Stimulated activated CD4-positive, alpha-beta T cell treated with anti-CD3 and anti-CD28 coated beads, Interleukin-1b, Interleukin-23, amount 100 ng/mL, for 4 hours (primary cell): ENCODE results near the gene USP30.
A peak's percentile ranks its signal among the peaks of the same experiment; 100 is the strongest.
"Not testable (repeated sequence)": the region's sequence is repeated elsewhere in the genome, so short reads cannot be mapped to it uniquely, and the experiment has no call there.

Experiments
- DNase-seq, 2 donors: peaks; one replicate each; pipeline ENCODE4 v3.0.0-alpha.2; 2020; ENCODE audit warnings: low read depth in 2 of 2

USP30 gene, protein sequence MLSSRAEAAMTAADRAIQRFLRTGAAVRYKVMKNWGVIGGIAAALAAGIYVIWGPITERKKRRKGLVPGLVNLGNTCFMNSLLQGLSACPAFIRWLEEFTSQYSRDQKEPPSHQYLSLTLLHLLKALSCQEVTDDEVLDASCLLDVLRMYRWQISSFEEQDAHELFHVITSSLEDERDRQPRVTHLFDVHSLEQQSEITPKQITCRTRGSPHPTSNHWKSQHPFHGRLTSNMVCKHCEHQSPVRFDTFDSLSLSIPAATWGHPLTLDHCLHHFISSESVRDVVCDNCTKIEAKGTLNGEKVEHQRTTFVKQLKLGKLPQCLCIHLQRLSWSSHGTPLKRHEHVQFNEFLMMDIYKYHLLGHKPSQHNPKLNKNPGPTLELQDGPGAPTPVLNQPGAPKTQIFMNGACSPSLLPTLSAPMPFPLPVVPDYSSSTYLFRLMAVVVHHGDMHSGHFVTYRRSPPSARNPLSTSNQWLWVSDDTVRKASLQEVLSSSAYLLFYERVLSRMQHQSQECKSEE

DNA sequence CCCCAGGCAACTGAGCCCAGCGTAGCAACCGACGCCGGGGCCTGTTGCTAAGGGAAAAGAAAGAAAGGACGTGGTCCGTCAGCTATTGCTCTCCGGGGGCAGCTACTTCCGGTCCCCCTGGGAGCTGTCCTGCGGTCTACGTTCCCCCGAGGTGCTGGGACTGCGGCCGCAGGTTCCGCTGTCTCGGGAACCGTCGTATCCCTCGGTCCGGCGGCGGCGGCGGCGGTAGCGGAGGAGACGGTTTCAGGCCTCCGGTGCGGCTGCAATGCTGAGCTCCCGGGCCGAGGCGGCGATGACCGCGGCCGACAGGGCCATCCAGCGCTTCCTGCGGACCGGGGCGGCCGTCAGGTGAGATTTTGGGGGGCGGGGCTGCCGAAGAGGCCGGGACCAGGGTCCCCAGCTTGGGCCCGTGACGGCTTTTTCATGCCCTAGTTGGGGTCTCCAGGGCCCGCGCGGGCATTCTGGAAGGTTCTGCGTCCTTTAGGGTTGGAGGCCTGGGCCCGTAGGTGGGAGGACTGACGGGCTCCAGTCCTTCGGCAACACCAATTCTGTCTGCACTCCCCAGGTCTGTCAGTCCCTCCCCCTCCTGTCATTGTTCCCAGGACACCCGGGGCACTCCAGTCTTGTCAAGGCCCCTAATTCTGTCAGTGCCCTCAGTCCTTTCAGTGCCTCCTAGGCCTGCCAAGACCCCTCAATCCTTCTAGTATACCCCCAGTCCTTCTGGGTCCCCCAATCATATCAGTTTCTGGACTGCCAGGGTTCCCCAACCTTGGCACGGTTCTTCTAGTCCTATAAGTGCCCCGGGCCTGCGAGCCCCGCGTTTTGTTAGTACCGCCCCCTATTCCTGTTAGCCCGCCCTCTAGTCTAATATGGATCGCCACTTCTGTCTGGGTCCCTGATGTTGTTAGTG is at the start of gene USP30:
Gene USP30, plus strand, starts transcription at position 163 of the 910 bp plus-strand sequence. Its CDS starts 103 bp downstream, at position 266.
- DNase-seq = peak; percentile 76

DNA sequence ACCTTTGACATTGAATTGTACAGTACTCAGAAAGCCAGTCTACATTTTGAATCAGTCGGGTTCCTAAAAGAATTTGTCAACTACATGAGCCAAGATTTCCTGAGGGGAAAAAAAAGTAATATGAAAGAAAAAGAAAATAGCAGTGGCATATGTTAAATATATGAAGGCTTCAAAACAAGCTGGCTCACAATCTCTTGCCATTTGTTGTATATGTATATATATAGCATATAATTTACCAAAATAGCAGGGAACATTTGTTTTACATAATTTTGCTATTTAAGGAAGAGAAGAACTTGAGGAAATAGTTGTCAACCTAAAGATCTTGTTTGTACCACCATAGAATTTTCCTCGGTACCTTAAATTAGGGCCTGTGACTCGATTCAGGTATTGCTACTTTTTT is 48.4 kb upstream of the USP30 start:
- DNase-seq = no peak

DNA sequence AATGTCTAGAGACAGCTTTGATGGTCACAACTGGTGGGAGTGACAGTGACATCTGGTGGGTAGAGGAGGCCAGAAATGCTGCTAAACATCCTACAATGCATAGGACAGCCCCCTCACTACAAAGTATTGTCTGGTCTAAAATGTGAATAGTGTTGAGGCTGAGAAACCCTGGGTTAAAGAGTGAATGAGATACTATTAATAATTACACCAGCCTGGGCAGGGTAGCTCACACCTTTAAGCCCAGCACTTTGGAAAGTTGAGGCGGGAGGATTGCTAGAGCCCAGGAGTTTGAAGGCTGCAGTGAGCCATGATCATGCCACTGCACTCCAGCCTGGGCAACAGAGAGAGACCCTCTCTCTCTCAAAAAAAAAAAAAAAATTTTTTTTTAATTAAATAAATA is 42.6 kb upstream of the USP30 start:
- no peak for DNase-seq

DNA sequence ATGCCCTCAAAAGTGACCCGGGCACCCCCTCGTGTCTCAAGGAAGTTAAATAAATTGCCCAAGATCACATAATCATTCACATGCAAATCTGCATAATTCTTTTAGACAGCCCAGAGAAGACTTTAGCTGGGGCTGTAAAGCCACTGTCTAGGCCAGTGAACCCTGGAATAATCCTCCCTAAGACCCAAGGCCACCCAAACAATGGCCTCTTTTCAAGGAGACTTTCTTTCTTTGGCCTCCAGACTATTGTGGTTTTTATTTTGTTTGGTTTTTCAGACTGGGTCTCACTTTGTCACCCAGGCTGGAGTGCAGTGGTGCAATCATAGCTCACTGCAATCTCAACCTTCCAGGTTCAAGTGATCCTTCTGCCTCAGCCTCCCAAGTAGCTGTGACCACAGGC is 42.1 kb upstream of the USP30 start:
- DNase-seq = no peak

DNA sequence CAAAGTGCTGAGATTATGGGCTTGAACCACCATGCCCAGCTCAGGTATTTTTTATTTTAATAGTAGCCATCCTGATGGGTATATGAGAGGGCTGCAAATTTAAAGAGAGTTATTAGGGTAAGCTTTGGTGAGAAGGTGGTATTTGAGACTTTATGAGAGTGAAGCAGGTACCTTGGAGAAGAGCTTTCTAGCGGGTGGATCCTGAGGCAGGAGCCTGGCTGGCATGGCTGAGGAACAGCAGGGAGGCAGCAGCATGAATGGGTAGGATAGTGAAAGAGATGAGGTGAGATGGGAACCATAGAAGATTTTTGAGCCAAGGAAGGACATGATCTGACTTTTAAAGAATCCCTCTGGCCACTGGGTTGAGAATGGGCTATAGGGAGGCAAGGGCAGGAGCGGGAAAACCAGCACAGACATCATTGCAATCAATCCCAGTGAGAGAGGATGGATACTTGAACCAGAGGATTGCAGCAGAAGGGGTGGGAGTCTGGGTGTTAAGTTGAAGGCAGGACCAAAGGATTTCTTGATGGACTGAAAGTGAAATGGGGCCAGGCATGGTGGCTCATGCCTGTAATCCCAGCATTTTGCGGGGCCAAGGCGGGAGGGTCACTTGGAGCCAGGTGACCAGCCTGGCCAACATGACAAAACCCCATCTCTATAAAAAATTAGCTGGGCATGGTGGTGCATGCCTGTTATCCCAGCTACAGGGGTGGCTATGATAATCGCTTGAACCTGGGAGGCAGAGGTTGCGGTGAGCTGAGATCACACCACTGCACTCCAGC is 37.2 kb upstream of the USP30 start:
- DNase-seq = no peak

DNA sequence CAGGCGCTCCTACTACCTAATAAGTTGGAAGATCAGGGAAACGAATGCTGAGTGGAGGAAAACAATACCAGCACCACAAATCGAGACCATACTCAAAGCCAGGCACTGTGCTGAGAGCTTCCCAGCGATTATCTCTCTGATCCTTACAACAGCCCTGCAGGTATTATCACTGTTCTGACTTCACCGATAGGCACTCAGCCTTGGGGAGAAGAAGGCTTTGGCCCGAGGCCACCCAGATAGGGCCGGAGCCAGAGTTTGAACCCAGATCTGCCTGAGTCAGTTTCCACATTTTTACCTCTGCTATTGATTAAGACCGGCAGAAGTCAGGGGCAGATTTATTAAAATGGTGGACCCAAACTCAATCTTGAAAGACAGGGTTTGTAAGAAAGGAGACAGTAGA is 36.4 kb upstream of the USP30 start:
- DNase-seq = no peak

DNA sequence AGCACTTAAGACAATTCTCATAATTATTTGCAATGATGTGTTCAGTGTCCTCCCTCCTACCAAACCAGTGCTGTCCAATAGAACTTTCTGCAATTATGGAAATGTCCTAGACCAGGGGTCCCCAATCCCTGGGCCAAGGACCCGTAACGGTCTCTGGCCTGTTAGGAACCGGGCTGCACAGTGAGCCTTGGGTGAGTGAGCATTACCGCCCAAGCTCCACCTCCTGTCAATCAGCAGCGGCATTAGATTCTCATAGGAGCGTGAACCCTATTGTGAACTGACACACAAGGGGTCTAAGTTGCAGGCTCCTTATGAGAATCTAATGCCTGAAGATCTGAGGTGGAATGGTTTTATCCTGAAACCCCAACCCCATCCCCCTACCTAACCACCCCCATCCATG is 35.4 kb upstream of the USP30 start:
- DNase-seq = no peak

DNA sequence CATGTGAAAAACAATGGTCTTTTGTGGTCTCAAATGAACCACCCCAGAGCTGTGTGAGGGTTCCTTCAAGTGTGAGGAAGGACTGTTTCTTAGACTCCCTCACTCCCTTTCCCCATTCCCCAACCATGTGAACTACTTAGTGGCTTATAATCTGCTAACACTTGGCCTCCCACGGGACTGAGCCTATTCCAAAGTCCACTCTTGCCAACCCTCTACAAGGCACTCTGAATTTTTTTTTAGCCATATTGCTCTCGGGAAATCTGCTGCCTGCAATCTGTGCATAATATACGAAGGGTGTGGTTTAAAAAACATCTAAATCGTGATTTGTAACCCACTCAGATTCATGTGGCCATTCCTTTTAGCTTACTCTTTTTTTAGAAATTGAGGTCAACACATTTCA is 34.1 kb upstream of the USP30 start:
- DNase-seq = no peak

DNA sequence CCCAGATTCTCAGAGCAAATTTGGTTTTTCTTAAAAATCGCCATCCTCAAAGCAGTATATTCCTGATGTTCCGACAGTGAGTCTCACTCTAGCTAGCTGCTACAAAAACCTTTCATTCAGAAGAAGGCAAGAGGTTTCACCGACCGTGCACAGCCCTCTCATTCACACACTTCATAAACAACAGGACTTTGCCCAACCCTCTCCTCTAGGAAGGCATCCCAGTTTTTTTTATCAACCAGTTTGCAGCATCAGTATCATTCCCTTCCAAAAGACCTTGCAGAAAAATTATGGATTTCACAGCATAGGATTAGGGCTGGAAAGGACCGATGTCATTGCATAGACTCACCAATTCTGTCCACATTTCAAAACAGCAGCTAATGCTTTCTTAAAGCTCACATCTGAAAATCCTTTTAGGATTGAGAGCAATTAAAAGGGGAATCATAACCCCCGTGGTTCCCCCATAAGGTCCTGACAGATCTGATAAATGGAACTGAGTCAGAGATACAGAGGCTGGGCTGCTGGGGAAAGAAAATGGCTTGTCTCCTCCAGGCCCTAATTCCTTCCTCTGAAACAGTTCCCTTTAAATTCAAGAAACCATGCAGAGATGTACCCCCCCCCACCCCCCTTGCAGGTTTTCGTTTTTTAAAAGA is 32.1 kb upstream of the USP30 start:
- DNase-seq = no peak

DNA sequence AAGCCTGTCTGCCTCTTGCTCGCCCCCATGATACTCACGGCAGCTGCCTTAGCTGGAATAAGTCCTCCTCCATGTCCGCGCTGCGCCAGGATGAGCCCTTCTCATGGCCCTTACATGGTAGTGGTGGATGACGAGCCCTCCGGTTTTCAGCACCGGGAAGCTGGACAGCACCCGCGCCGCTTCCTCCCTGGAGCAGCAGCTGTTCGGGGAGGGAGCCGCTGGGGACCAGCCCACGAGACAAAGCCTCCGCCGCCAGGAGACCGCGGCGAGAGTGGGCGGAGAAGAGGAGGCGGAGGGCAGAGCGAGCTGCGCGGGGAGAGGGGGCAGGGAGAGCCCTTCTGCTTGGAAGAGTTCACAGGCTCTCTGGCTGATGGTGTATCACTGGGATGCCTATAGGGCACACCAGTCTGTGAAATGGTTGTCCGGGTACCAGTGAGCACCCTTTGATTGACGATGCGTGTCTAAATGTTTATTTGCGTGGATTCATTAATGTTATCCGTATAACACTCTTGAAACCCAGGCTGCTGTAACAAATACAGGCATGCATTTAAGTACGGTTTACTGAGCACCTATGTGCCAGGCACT is 31.5 kb upstream of the USP30 start, which contains the start of gene SVOP:
Gene SVOP, minus strand, starts transcription at position 273 of the 585 bp plus-strand sequence. Its CDS starts 200 bp downstream, at position 73.
- DNase-seq = peak in 1 of 2 donors; percentile 18

DNA sequence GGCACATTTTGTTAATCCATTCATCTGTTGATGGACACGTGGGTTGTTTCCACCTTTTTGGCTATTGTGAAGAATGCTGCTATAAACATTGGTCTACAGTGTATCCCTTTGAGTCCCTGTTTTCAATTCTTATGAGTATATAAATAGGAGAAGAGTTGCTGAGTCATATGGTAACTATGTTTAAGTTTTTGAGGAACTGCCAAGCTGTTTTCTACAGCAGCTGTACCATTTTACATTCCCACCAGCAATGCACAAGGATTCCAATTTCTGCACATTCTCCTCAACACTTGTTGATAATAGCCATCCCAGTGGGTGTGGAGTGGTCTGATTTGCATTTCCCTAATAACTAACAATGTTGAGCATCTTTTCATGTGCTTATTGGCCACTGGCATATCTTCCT is 24.6 kb upstream of the USP30 start:
- DNase-seq = no peak

DNA sequence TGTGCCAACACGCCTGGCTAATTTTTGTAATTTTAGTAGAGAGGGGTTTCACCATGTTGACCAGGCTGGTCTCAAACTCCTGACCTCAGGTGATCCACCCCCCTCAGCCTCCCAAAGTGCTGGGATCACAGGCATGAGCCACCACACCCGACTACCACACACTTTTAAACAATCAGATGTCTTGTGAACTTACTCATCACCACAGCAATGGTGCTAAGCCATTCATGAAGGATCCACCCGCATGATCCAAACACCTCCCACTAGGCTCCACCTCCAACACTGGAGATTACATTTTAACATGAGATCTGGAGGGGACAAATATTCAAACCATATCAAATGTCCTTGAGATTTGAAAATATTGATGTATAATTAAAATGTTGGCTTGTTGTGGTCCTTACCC is 23.8 kb upstream of the USP30 start:
- DNase-seq = not testable (repeated sequence)

DNA sequence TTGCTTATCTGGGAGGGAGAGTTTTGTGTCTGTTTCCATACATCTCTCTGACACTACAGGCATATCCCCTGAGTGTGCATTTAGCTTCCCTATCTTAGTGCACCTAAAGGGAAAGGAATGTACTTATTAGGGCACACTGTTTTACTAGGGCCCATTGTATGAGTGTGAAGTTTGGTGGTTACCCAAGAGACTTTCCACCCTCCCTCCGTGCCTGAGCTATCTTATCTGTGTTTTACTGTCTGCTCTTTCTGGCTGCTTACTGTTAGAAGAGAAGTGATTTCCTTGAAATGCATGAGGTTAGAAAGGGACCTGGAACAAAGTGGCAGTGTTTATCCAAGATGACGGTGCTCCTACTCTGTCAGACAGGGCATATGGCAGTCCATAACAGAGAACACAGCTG is 23.0 kb upstream of the USP30 start:
- DNase-seq = no peak

DNA sequence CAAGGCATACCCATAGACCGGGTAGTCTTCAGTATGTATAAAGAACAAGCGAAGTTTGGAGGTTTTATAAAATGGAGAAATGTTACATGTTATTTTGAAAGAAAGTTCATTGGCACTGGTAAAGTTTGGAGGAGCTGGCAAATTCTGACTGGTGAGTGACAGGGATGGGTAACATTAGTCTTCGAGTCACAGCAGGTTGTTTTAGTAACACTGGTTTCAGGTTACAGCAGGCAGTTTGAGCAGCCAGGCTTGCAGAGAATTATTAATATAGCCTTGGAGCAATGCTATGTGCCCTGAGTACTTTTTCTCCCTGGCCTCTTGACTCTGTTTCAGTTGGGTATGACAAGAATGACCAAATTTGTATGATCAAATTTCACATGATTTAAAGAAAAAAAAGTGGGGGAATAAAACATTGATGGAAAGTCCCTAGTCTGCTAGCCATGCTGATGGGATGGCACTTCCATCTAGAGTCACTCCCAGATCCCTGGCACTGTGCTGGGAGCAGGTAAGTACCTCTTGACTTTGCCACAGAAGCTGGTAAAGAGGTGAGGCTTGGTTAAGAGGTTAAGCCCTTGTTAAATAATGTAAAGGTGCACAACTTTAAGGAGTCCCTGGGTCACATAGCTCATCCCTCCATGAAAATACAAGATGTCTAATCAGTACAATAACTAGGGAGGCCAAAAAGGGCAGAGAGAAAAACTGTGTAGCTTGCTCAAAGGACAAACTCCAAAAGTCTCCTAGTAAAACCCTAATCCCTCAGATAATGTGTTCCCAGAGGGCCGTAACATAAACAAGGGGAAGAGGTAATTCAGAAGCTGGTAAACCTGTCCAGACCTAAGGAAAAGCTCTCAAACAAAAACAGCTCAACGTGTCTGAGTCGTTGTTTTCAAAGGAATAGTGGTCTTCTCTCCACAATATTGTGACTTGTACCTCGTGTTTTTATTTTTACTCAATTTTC is 18.9 kb upstream of the USP30 start:
- no peak for DNase-seq

DNA sequence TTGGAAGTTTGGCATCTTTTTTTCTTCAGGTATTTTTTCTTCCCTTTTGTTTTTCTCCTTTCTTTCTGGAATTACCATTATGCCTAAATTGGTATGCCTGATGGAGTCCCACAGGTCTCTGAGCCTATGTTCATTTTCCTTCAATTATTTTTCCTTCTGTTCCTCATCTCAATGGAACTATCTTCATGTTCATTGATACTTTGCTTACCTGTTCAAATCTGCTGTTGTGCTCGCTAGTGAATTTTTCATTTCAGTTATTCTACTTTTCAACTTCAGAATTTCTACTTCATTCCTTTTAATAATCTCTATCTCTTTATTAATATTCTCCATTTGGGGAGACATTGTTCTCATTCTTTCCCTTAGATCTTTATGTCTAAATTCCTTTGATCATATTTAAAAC is 15.4 kb upstream of the USP30 start:
- DNase-seq = no peak

DNA sequence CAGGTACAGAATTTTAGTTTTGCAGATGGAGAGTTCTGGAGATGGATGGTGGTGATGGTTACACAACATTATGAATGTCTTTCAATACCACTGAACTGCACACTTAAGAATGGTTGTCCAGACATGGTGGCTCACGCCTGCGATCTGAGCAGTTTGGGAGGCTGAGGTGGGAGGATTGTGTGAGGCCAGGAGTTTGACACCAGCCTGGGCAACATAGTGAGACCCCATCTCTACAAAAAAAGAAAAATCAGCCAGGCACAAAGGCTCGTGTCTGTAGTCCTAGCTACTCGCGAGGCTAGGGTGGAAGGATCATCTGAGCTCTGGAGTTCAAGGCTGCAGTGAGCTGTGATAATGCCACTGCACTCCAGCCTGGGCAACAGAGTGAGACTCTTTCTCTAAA is 8.1 kb upstream of the USP30 start:
- DNase-seq = no peak

DNA sequence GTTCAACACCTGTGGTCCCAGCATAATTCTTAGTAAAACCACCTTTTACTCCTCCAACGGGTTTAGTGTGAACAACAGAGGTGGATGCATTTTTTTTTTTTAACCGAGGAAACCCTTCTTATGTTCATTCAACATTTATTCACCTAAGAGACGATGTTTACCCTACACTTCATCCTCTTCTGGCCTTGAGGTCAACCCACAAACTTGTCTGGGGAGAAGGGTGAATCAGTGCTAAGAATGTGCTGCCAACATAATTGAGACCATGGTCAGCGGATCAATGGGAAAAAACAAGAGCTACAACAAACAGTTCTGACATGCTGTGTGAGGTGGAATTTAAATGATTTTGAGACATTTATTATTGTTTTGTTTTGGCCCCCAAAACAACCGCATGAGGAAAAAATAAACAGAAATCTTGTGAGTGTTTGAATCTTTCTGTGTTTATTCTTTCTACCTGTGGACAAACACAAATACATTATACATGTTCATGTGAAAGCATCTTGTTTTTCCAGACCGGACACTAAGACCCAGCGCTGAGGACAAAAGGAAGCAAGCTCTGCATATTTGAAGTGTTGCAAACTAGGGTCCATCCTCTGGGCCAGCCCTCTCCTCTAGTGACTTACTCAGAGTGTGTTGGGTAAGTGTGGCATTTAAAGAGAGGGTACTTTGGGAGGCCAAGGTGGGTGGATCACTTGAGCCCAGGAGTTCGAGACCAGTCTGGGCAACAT is 5.1 kb upstream of the USP30 start:
- DNase-seq = no peak

DNA sequence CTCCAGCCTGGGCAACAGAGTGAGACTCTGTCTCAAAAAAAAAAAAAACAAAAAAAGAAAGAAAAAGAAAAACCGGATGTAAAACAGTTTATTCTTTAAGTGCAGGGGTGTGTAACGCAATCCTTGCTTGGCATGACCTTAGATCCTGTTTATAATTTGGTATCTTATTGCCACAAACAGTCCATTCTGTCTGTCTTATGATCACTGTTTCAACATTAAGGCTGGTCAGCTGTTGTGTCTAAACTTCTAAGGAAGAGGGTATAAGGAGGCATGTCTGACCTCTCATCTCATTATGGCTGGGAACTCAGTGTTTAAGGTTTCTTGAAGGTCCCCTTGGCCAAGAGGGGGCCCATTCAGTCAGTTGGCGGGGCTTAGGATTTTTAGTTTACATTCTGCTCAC is 3.7 kb upstream of the USP30 start:
- not testable (repeated sequence) for DNase-seq

DNA sequence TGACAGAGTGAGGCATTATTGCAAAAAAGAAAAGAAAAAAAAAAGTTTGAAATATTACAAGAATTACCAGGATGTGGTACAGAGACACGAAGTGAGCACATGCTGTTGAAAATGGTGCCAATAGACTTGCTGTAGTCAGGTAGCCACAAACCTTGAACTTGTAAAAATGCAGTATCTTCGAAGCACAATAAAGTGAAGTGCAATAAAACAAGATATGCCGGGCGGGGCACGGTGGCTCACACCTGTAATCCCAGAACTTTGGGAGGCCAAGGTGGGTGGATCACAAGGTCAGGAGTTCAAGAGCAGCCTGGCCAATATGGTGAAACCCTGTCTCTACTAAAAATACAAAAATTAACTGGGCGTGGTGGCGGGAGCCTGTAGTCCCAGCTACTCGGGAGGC is 2.6 kb upstream of the USP30 start:
- DNase-seq = not testable (repeated sequence)
